AG04449 (cell line): ENCODE results near the gene SLC38A8.

Source experiments
- CTCF ChIA-PET: fragments of 350-600 bp; formaldehyde crosslinking; extraction: SDS; loops from one replicate; lab custom pipeline; 2021; ENCODE audit warnings: antibody characterized with exemption; lab: Yijun Ruan, JAX
- POLR2A ChIA-PET: fragments of 400-600, 350-600 bp; formaldehyde crosslinking; extraction: SDS; loops from one replicate; lab custom pipeline; 2020; ENCODE audit warnings: antibody characterized with exemption, inconsistent platforms; lab: Yijun Ruan, JAX
- DNase-seq: peaks from one replicate; pipeline ENCODE4 v3.0.0-alpha.2; 2010; ENCODE audit warnings: low read depth, low spot score
- H3K4me3 ChIP-seq: 2 replicates; pipeline ENCODE4 v1.5.1; 2011; ENCODE audit warnings: low read depth, mild to moderate bottlenecking, control low read depth, low read length
- CTCF ChIP-seq: IDR thresholded peaks from one replicate; pipeline ENCODE4 v1.5.1; 2011; ENCODE audit warnings: mild to moderate bottlenecking, moderate library complexity, low read length, control low read depth, inconsistent platforms; ENCODE audit not compliant: insufficient read depth; ENCODE audit errors: missing control alignments

Gene SLC38A8

GRCh38 chr16:84020353-84020752, 22.2 kb downstream of the SLC38A8 start:
- no peak for TF ChIP-seq CTCF
- no peak for DNase-seq
- ChIA-PET POLR2A (no interaction called here), CTCF (interaction anchor here (1.0 to 2.3 kb wide), 2 partner anchors 46 to 66 kb away, joined by 3 to 4 read pairs; no protein-coding TSS in a partner anchor)
- H3K4me3 ChIP-seq = no peak overlapping the region

GRCh38 chr16:84018710-84019109, 23.9 kb downstream of the SLC38A8 start:
- POLR2A ChIA-PET = no interaction called here
- no peak for DNase-seq
- CTCF ChIA-PET = interaction anchor here (2.3 kb wide), 1 partner anchor 47 kb away, joined by 4 read pairs; no protein-coding TSS in a partner anchor
- no peak for TF ChIP-seq CTCF
- H3K4me3 ChIP-seq = no peak overlapping the region

- CTCF ChIA-PET = interaction anchor here (1.0 kb wide), 1 partner anchor 68 kb away, joined by 3 read pairs; no protein-coding TSS in a partner anchor
These were observed 26.1 kb downstream of the SLC38A8 start for GRCh38 chr16:84016477-84016876.

GRCh38 chr16:84015399-84015798, 27.2 kb downstream of the SLC38A8 start:
- no peak for TF ChIP-seq CTCF
- no peak for DNase-seq
- H3K4me3 ChIP-seq = no peak overlapping the region
- CTCF ChIA-PET = interaction anchor here (1.2 kb wide), 1 partner anchor 10 kb away, joined by 3 read pairs; no protein-coding TSS in a partner anchor
- POLR2A ChIA-PET = no interaction called here

More at GRCh38 chr16:84016477-84016876, 26.1 kb downstream of the SLC38A8 start:
- H3K4me3 ChIP-seq = no peak overlapping the region
- TF ChIP-seq CTCF = no peak
- no peak for DNase-seq
- POLR2A ChIA-PET = no interaction called here

- H3K4me3 ChIP-seq = no peak overlapping the region
- no peak for DNase-seq
- ChIA-PET POLR2A (no interaction called here), CTCF (interaction anchor here (1.0 to 2.2 kb wide), 4 partner anchors 9 to 51 kb away, joined by 3 to 10 read pairs (median 5); no protein-coding TSS in a partner anchor)
- no peak for TF ChIP-seq CTCF
These were observed 27.8 kb downstream of the SLC38A8 start for GRCh38 chr16:84014570-84015327.

DNA sequence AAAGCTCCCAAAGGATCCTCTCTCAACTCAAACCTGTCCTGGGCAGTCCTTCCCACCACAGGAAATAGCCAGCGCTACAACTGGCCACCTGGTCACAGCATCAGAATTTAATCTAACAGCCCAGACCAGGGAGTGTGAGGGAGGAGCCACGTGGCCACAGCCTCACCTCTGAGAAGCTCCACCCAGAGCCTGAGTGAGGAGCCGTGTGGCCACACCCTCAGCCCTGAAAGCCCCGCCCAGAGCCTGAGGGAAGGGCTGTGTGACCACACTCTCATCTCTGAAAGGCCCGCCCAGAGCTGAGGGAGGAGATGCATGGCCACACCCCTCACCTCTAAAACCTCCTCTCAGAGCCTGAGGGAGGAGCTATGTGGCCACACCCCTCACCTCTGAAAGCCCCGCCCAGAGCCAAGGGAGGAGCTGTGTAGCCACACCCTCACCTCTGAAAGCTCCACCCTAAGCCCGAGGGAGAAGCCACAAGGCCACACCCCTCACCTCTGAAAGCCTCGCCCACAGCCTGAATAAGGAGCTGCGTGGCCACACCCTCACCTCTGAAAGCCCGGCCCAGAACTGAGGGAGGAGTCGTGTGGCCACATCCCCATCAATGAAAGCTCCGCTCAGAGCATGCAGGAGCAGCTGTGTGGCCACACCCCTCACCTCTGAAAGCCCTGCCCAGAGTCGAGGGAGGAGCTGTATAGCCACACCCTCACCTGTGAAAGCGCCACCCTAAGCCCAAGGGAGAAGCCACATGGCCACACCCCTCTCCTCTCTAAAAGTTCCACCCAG, 28.6 kb downstream of the SLC38A8 start:
- CTCF ChIA-PET = interaction anchor here (1.0 to 2.2 kb wide), 4 partner anchors 8 to 52 kb away, joined by 3 to 10 read pairs (median 5); no protein-coding TSS in a partner anchor
- no peak overlapping the region for H3K4me3 ChIP-seq
- TF ChIP-seq CTCF = no peak
- no peak for DNase-seq
- POLR2A ChIA-PET = no interaction called here
